Inflammatory macrophage treated with lipopolysaccharide for 4 hours (primary cell): ENCODE data around the gene CDKAL1.

Source experiments
- DNase-seq: peaks from one replicate; pipeline ENCODE4 v3.0.0-alpha.2; 2020

CDKAL1 gene

GRCh38 chr6:20684474-20684873, 150.2 kb downstream of the CDKAL1 start:
- DNase-seq: no peak

GRCh38 chr6:20686142-20686541, 151.9 kb downstream of the CDKAL1 start:
- DNase-seq: no peak

- DNase-seq: no peak
Observed at GRCh38 chr6:20687494-20687893, 153.2 kb downstream of the CDKAL1 start.

DNA sequence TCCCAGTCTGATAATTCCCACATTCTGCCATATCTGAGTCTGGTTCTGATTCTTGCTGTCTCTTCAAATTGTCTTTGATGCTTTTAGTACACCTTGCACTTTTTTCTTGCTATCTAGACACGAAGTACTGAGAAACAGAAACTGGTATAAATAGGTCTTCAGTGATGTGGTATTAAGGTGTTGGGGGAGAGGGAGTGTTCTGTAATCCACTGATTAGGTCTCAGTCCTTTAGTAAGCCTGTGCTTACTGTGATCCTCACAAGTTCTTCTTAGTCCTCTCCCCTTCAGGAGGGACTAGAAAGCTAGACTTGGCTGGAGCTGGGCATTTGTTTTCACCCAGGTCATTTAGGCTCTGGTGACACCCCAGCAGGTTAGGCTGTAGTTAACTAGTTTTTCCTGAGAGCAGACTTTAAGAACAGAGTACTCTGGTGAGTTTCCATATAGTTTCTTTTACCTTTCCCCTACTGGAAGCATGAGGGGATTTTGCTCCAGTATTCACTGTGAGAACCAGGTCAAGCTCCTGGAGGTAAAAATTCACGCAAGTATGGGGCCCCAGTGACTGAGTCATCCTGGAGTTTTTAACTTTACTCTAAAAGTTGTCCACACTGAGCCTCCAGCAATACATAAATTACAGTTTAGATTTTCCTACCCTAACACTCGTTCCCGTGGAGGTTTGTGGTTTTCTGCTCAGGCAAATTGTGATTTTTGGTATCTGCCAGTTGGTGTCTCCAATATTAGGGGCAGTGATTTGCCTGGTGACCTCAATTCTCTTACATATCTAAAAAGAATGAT, 154.6 kb downstream of the CDKAL1 start:
- no peak for DNase-seq

GRCh38 chr6:20691185-20691584, 156.9 kb downstream of the CDKAL1 start:
- no peak for DNase-seq

- DNase-seq: no peak
Observed at GRCh38 chr6:20692023-20692422, 157.8 kb downstream of the CDKAL1 start.

DNA sequence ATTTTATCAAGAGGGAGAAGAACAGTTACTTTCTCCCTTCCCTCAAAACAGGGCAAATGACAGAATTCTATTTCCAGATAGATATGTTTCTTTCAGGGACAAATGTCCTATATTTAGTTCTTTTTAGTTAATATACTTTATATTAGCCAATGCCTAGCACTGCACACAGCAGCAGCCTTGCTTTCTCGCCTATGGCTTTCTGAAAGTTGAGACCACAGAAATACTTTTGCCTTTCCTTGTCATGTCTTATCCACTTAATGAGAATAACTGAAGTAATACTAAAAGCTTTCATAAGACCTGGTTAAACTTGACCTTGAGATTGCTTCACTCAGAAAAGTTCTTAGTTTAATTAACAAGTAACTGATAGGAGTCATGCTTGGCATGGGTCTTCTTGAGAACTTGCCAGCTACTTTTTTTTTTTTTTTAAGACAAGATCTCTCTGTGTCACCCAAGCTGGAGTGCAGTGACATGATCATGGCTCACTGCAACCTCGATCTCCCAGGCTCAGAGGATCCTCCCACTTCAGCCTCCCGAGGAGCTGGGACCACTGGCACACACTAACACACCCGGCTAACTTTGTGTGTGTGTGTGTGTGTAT, 159.3 kb downstream of the CDKAL1 start:
- no peak for DNase-seq

GRCh38 chr6:20696676-20697075, 162.4 kb downstream of the CDKAL1 start:
- DNase-seq: no peak

- no peak for DNase-seq
Observed at GRCh38 chr6:20698675-20699074, 164.4 kb downstream of the CDKAL1 start.

- no peak for DNase-seq
Observed at GRCh38 chr6:20699402-20699801, 165.1 kb downstream of the CDKAL1 start.

DNA sequence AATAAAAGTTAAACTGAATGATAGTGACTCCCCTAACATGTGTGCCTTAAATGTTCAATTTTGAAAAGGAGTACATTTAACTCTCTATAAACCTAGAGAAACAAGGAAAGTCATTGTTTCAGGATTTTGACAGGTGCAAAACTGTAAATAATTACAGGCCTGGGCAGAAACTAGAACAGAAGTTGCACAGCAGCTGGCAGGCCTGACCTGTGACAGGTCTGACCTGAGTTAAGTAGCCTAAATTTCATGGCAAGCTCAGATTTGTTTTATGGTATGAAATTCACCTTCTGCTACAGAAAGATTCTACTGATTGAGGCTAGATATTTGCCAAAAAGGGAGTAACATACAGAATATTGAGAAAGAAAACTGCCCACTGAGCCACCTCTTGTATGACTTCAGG, 166.1 kb downstream of the CDKAL1 start:
- no peak for DNase-seq

DNA sequence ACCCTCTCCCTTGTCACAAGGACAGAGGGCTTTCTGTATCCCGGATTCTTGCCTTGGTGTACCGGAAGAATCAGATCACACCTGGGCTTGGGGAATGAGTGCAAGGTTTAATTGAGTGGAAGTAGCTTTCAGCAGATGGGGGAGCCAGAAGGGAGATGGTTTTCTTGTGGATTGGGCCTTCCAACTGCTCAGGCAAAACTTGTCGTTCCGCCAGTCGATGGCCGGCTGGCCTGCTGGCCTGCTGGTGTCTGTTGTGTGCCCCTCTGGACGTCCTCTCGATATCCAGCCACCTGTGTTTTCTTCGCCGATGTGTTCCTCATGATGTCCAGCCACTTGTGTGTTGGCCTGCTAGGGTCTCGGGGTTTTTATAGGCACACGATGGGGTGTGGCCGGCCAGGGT, 168.1 kb downstream of the CDKAL1 start:
- DNase-seq: no peak

DNA sequence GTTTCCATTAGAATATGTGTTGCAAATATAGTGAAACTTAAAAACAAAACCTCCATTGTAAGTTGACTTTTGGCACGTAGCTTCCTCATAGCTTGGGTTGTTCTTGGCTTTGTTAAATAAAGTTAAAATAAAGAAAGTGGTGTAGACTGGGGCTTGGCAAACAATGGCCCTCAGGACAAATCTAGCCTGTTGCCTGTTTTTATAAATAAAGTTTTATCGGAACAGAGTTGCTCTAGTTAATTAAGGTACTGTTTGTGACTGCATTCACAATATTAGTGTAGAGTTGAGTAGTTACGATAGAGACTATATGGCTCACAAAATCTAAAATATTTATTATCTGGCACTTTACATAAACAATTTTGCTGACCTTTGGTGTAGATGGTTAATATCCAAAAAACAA, 168.8 kb downstream of the CDKAL1 start:
- no peak for DNase-seq

DNA sequence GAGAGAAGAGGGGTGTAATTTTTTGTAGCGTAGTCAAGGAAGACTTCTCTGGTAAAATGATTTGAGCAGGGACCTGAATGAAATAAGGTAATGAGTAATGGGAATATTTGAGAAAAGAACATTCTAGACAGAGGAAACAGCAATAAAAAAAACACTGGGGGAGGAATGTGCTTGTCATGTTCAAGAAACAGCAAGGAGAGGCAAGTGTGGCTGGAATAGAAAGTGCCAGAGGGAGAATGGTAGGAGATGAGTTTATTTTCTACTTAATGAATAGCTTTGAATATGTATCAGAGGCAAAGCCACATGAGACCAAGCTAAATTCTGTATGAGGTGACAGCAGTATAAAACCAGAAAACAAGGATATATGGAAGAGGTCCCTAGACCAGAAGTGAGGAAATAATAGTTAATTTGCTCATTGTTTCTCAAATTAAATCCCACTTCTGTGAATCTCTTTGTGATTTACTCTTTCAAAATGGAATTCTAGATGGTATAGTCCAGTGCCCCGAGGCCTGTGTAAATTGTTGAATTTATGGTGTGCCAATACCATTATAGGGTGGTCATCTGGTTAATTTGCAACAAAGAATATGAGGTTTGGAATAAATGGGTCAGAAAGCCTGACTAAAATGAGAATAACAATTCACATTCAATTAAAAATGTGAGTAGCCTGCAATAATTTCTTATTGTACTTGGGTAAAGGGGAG, 170.2 kb downstream of the CDKAL1 start:
- no peak for DNase-seq

- DNase-seq: no peak
Observed at GRCh38 chr6:20705741-20706140, 171.5 kb downstream of the CDKAL1 start.

DNA sequence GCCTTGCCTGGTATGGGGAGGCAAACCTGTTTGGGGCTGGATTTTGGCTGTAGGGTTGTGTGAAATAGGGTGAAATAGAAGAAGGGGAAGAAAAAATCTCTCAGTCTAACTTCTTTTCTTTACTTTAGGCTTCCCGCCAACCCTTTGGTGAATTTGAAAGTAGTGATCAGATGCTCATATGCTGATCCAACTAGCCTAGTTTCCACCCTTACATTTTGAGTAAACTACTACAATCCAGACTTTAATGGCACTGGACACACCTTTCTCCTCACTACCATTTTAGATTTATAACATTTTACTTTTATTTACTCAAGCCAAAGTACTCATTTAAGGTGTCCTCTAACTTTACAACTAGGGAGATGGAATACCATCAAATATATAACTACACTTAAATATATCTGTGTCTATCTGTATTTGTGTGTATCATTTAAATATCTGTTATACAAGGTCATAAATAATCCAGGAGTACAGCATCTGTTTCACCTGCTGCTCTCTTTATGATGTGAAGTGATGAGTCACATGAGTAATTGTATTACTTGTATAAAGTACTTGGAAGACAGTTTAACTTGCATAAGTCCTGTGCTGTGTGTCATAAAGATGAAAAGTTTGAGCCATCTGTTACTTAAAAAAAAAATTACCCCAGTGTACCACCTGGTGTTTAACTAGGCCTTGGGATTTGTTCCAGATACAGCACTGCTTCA, 172.1 kb downstream of the CDKAL1 start:
- DNase-seq: no peak

- DNase-seq: no peak
Observed at GRCh38 chr6:20706939-20707485, 172.8 kb downstream of the CDKAL1 start.

DNA sequence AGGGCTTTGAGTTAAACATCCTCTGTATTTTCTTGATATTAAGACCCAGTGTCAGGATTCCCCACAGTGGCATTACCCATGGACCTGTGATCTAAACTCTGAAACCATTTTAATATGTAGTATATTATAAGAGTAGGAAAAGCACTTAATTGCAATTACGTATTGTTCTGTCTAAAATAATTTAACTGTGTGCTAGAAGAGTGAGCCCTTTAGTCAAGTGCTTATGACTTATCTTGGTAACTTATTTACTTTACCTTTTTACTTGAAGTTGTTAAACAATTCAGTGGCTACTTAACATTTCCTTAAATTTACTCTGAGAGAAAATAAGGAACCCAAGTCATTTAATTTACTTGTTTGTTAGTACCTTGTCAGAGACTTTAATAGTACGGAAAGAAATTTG, 173.6 kb downstream of the CDKAL1 start:
- DNase-seq: no peak

- DNase-seq: no peak
Observed at GRCh38 chr6:20708367-20709124, 174.3 kb downstream of the CDKAL1 start.

- DNase-seq: no peak
Observed at GRCh38 chr6:20709451-20709850, 175.2 kb downstream of the CDKAL1 start.

GRCh38 chr6:20710341-20710740, 176.1 kb downstream of the CDKAL1 start:
- DNase-seq: no peak

DNA sequence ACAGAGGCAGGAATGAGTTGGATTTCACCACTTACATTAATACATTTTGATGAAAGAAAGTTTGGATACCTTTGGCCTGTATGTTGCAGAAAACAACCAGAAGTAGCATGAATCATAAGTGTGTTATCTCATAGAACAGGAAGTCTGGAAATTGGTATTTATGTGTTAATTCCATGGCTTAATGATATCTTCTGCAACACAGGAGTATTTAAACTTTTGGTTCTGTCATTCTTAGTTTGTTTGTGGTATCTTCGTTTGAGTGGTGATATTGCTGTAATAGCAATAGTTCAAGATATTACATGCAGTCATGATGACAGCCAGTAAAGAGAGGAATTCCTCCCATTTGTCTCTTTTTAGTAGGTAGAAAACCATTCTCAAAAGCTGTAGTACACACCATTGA, 177.3 kb downstream of the CDKAL1 start:
- peak; percentile 10 for DNase-seq
